ENCODE data around the gene TBCB.

DNA sequence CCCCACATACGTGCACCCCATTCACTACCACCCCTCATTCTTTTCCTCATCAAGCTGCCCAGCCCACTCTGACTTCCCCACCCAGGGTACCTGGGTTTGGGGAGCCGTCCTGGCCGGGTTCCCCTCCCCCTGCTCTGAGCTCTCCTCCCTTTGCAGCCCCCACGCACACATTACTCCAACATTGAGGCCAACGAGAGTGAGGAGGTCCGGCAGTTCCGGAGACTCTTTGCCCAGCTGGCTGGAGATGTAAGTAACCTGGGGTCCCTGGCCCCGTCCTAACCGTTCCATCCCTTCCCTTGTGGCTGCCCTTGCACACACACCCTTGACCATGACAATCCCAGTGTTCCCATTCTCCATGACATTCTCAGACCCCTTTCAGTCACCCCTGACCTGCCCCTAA is 27.2 kb downstream of the TBCB start:
- TF ChIP-seq POLR2A (IDR thresholded peaks at IDR 0.05; ENCODE audit: borderline replicate concordance, extremely low read depth, insufficient read depth, insufficient read length), result no peak
- TF ChIP-seq, protein P1, sequence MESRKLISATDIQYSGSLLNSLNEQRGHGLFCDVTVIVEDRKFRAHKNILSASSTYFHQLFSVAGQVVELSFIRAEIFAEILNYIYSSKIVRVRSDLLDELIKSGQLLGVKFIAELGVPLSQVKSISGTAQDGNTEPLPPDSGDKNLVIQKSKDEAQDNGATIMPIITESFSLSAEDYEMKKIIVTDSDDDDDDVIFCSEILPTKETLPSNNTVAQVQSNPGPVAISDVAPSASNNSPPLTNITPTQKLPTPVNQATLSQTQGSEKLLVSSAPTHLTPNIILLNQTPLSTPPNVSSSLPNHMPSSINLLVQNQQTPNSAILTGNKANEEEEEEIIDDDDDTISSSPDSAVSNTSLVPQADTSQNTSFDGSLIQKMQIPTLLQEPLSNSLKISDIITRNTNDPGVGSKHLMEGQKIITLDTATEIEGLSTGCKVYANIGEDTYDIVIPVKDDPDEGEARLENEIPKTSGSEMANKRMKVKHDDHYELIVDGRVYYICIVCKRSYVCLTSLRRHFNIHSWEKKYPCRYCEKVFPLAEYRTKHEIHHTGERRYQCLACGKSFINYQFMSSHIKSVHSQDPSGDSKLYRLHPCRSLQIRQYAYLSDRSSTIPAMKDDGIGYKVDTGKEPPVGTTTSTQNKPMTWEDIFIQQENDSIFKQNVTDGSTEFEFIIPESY (IDR thresholded peaks at IDR 0.05; ENCODE audit: extremely low read depth, insufficient replicate concordance, low read length), result no peak
- TF ChIP-seq, protein P2, sequence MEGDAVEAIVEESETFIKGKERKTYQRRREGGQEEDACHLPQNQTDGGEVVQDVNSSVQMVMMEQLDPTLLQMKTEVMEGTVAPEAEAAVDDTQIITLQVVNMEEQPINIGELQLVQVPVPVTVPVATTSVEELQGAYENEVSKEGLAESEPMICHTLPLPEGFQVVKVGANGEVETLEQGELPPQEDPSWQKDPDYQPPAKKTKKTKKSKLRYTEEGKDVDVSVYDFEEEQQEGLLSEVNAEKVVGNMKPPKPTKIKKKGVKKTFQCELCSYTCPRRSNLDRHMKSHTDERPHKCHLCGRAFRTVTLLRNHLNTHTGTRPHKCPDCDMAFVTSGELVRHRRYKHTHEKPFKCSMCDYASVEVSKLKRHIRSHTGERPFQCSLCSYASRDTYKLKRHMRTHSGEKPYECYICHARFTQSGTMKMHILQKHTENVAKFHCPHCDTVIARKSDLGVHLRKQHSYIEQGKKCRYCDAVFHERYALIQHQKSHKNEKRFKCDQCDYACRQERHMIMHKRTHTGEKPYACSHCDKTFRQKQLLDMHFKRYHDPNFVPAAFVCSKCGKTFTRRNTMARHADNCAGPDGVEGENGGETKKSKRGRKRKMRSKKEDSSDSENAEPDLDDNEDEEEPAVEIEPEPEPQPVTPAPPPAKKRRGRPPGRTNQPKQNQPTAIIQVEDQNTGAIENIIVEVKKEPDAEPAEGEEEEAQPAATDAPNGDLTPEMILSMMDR (IDR thresholded peaks at IDR 0.05 in 2 of 3, conservative IDR thresholded peaks at IDR 0.05 in 1 of 3; ENCODE audit: borderline replicate concordance in 1 of 3, insufficient read depth in 1 of 3, low read depth in 2 of 3, low read length in 2 of 3), result no peak
- TF ChIP-seq EZH2 (IDR thresholded peaks at IDR 0.05), result no peak
- TF ChIP-seq TCF7L2 (IDR thresholded peaks at IDR 0.05; ENCODE audit: borderline replicate concordance, extremely low read depth, insufficient read depth, insufficient read length), result no peak
- TF ChIP-seq ZNF274 (IDR thresholded peaks at IDR 0.05; ENCODE audit: low read depth, low read length), result no peak
- no peak for TF ChIP-seq YY1 (IDR thresholded peaks at IDR 0.05; ENCODE audit: extremely low read depth, insufficient replicate concordance, low read depth, low read length)
